GM12872 (cell line): Measurements from ENCODE around the gene GALNT12.

Experiments used
- CTCF ChIP-seq: IDR thresholded peaks from 3 replicates; pipeline ENCODE4 v1.5.1; 2011; ENCODE audit warnings: low read depth, mild to moderate bottlenecking, low read length, moderate library complexity; ENCODE audit not compliant: insufficient read depth

The GALNT12 gene

GRCh38 chr9:98791608-98792490 is 15.6 kb upstream of the GALNT12 start:
- TF ChIP-seq CTCF = no peak

- TF ChIP-seq CTCF = no peak
Observed at GRCh38 chr9:98793031-98793430, 14.4 kb upstream of the GALNT12 start.

GRCh38 chr9:98794802-98795201 is 12.7 kb upstream of the GALNT12 start:
- no peak for TF ChIP-seq CTCF

GRCh38 chr9:98795295-98795955 is 12.0 kb upstream of the GALNT12 start:
- TF ChIP-seq CTCF = no peak

- no peak for TF ChIP-seq CTCF
Observed at GRCh38 chr9:98795970-98796363, 11.5 kb upstream of the GALNT12 start.

GRCh38 chr9:98796364-98797101 is 10.9 kb upstream of the GALNT12 start, which contains the start of gene ANKS6:
TSS of gene ANKS6 (minus strand) at chr9:98796555. CDS start at chr9:98796491, 64 bp downstream.
- TF ChIP-seq CTCF = peak; percentile 45; the same call in 1 of the 3 replicates

- no peak for TF ChIP-seq CTCF
Observed at GRCh38 chr9:98797491-98797890, 10.0 kb upstream of the GALNT12 start.
